SU-DHL-6 (cell line): Measurements from ENCODE around the gene TGFBRAP1.

Experiments
- H2AFZ ChIP-seq: fragments of 200-600 bp; sonication (generic); 2 replicates; pipeline ENCODE4 v1.6.1; 2014; ENCODE audit warnings: low read depth, mild to moderate bottlenecking, moderate library complexity, mixed read lengths, antibody characterized with exemption, low read length; ENCODE audit not compliant: severe bottlenecking
- H3F3A ChIP-seq: fragments of 200-600 bp; shearing (Covaris generic); 2 replicates; pipeline ENCODE4 v1.6.0; 2016; ENCODE audit warnings: antibody characterized with exemption, mild to moderate bottlenecking; ENCODE audit not compliant: insufficient read depth
- H3K27ac ChIP-seq: fragments of 200-600 bp; sonication (generic); 2 replicates; pipeline ENCODE4 v1.5.1; 2016; ENCODE audit warnings: low read depth, mild to moderate bottlenecking, low read length, moderate library complexity, mixed read lengths
- H3K27me3 ChIP-seq: fragments of 200-600 bp; sonication (generic), shearing (Covaris generic); 2 replicates; pipeline ENCODE4 v1.6.0; 2014; ENCODE audit warnings: mild to moderate bottlenecking, low read length
- H3K36me3 ChIP-seq: fragments of 200-600 bp; sonication (generic); 2 replicates; pipeline ENCODE4 v1.6.1; 2014; ENCODE audit warnings: mild to moderate bottlenecking, low read length, mixed read lengths
- H3K4me2 ChIP-seq: fragments of 300-600, 200-600 bp; shearing (Covaris generic), sonication (generic); 2 replicates; pipeline ENCODE4 v1.6.0; 2014; ENCODE audit warnings: low read length, low read depth, mild to moderate bottlenecking; ENCODE audit not compliant: poor library complexity, severe bottlenecking
- H3K4me3 ChIP-seq: fragments of 200-600 bp; sonication (generic); 2 replicates; pipeline ENCODE4 v1.5.1; 2014; ENCODE audit warnings: antibody characterized with exemption, low read length, mild to moderate bottlenecking, mixed read lengths; ENCODE audit not compliant: insufficient read depth, poor library complexity, severe bottlenecking
- H3K79me2 ChIP-seq: fragments of 200-600 bp; sonication (generic); 2 replicates; pipeline ENCODE4 v1.6.1; 2014; ENCODE audit warnings: mild to moderate bottlenecking, low read length, moderate library complexity; ENCODE audit not compliant: insufficient read depth
- H3K9ac ChIP-seq: fragments of 200-600 bp; sonication (generic); 2 replicates; pipeline ENCODE4 v1.7.0; 2014; ENCODE audit warnings: mild to moderate bottlenecking, low read length
- H3K9me2 ChIP-seq: fragments of 200-600 bp; sonication (generic); replicated peaks from 2 replicates; pipeline ENCODE4 v1.6.1; 2014; ENCODE audit warnings: low read length; ENCODE audit not compliant: insufficient read depth
- H3K9me3 ChIP-seq: fragments of 200-600 bp; sonication (generic); 2 replicates; pipeline ENCODE4 v1.6.1; 2014; ENCODE audit warnings: low read length, mixed read lengths; ENCODE audit not compliant: insufficient read depth
- H4K20me1 ChIP-seq: fragments of 200-600 bp; sonication (generic); 2 replicates; pipeline ENCODE4 v1.6.1; 2014; ENCODE audit warnings: low read depth, mild to moderate bottlenecking, antibody characterized with exemption, low read length, moderate library complexity, mixed read lengths
- CTCF ChIP-seq: fragments of 200-600 bp; sonication (generic); IDR thresholded peaks from one replicate; pipeline ENCODE4 v1.5.1; 2017; ENCODE audit warnings: antibody characterized with exemption, mild to moderate bottlenecking, low read length, moderate library complexity; ENCODE audit not compliant: insufficient read depth, poor library complexity, severe bottlenecking
- EZH2phosphoT487 ChIP-seq: fragments of 200-600 bp; sonication (generic), shearing (Covaris generic); conservative IDR thresholded peaks from 2 replicates; pipeline ENCODE4 v1.6.1; 2018; ENCODE audit warnings: mild to moderate bottlenecking, antibody characterized with exemption, low read length, moderate library complexity, mixed read lengths

TGFBRAP1 gene

GRCh38 chr2:105308382-105309146 lies 21.0 kb downstream of the TGFBRAP1 start:
- Histone ChIP-seq H3K27me3 (no peaks in the 10 kb centered on the region), H3K4me3 (no peak overlapping the region), H3K27ac (no peak overlapping the region), H3K9ac (no peak overlapping the region), H3K36me3 (0 out of 2 replicates have a peak, but pooled peaks cover 3% of the 10 kb centered on the region), H3K9me3 (no peaks in the 10 kb centered on the region), H3K9me2 (no peaks in the 10 kb centered on the region), H2AFZ (no peak overlapping the region), H3K4me2 (no peak overlapping the region), H3K79me2 (peaks cover 86% of the 10 kb centered on the region), H3F3A (no peaks in the 10 kb centered on the region), H4K20me1 (peaks cover 6% of the 10 kb centered on the region; the same call in 1 of the 2 replicates)
- no peak for TF ChIP-seq EZH2phosphoT487
- no peak for TF ChIP-seq CTCF

- peaks cover 86% of the 10 kb centered on the region for H3K79me2 ChIP-seq
- 0 out of 2 replicates have a peak, but pooled peaks cover 3% of the 10 kb centered on the region for H3K36me3 ChIP-seq
- H3K9me2 ChIP-seq: no peaks in the 10 kb centered on the region
- no peak overlapping the region for H2AFZ ChIP-seq
- no peak overlapping the region for H3K4me3 ChIP-seq
- H3K4me2 ChIP-seq: no peak overlapping the region
- H3K27me3 ChIP-seq: no peaks in the 10 kb centered on the region
- H3K27ac ChIP-seq: no peak overlapping the region
- no peak overlapping the region for H3K9ac ChIP-seq
- H4K20me1 ChIP-seq: peaks cover 6% of the 10 kb centered on the region; the same call in 1 of the 2 replicates
- no peaks in the 10 kb centered on the region for H3K9me3 ChIP-seq
- TF ChIP-seq EZH2phosphoT487 (no peak), CTCF (no peak)
- H3F3A ChIP-seq: no peaks in the 10 kb centered on the region
Observed at GRCh38 chr2:105307962-105308361, 21.6 kb downstream of the TGFBRAP1 start.

- H3K27ac ChIP-seq: no peak overlapping the region
- 0 out of 2 replicates have a peak, but pooled peaks cover 3% of the 10 kb centered on the region for H3K36me3 ChIP-seq
- H3F3A ChIP-seq: no peaks in the 10 kb centered on the region
- H3K79me2 ChIP-seq: peaks cover 86% of the 10 kb centered on the region
- TF ChIP-seq EZH2phosphoT487 (no peak), CTCF (no peak)
- no peak overlapping the region for H2AFZ ChIP-seq
- H3K4me2 ChIP-seq: no peak overlapping the region
- H4K20me1 ChIP-seq: peaks cover 8% of the 10 kb centered on the region; the same call in 1 of the 2 replicates
- no peaks in the 10 kb centered on the region for H3K9me2 ChIP-seq
- H3K9ac ChIP-seq: no peak overlapping the region
- no peaks in the 10 kb centered on the region for H3K9me3 ChIP-seq
- H3K27me3 ChIP-seq: no peaks in the 10 kb centered on the region
- H3K4me3 ChIP-seq: no peak overlapping the region
Observed at GRCh38 chr2:105307550-105307949, 22.0 kb downstream of the TGFBRAP1 start.
